Stimulated activated CD8-positive, alpha-beta memory T cell treated with anti-CD3 and anti-CD28 coated beads, Interleukin-7, amount 100 ng/mL, for 1 hour (primary cell): ENCODE measurements around the gene ANOS1.
"Not testable (repeated sequence)": the region's sequence is repeated elsewhere in the genome, so short reads cannot be mapped to it uniquely, and the experiment has no call there.

Source experiments
- DNase-seq, 2 donors: peaks; one replicate each; pipeline ENCODE4 v3.0.0-alpha.2; 2020; ENCODE audit warnings: low read depth in 2 of 2

Gene ANOS1

GRCh38 chrX:8607326-8607725, 124.6 kb downstream of the ANOS1 start:
- DNase-seq = no peak

- DNase-seq = no peak
Observed at GRCh38 chrX:8604131-8604530, 127.8 kb downstream of the ANOS1 start.

- no peak for DNase-seq
Observed at GRCh38 chrX:8591501-8591900, 140.4 kb downstream of the ANOS1 start.

DNA sequence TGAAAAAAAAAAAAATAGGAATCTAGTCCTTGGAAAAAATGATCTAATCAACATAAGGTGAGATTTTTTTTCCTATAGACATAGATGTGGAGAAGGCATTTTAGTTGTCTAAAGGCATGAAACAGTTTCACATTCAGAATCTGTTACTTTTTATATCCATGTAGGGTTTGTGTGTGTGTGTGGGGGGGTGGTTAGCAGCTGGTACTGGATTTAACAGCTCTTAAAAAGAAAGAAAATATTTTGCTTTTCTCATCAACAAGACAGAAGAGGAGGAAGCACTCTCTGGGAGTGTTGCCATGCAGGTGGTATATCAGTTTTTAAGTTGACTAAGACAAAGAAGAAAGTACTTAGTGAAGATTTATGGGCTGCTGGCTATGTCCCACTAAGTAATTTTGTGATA, 145.0 kb downstream of the ANOS1 start:
- DNase-seq = no peak

GRCh38 chrX:8579602-8580001, 152.3 kb downstream of the ANOS1 start:
- DNase-seq = no peak

GRCh38 chrX:8576821-8577220, 155.1 kb downstream of the ANOS1 start:
- no peak for DNase-seq

DNA sequence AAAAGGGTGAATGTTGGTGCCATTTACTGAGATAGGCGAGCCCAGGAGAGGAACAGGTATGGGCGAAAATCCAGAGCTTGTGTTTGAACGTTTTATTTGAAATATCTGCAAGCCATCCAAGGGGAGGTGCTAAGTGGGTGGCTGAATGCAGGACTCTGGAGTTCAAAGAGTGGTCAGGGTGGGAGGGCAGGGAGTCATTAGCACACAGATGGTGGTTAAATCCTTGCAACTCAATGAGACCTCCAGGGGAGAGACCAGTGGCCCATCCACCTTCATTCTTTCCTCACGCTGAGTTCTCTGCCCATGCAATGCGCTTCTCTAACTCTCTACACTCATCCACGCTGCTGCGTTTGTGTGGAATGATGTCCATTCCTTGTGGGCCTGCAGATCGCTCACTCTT, 166.2 kb downstream of the ANOS1 start:
- DNase-seq = no peak

DNA sequence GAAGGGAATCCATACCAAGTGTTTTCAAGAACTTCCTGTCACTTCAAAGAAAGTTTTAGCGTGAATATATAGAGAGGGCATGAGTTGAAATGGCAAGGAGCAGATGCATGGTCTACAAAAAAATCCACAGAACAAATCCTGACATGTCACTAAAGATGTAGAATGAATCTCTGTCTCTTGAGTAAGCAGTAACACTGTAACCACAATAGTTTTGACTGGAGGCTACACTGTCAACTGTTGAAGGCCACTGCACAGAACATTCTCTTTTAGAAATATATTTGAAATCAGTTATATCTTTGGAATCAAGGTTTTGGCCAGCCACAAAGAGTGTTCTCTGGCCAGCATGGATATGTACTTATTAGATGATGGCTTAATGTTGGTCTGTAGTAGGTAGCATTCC, 183.5 kb downstream of the ANOS1 start:
- no peak for DNase-seq

- no peak for DNase-seq
Observed at GRCh38 chrX:8546715-8547114, 185.2 kb downstream of the ANOS1 start.

DNA sequence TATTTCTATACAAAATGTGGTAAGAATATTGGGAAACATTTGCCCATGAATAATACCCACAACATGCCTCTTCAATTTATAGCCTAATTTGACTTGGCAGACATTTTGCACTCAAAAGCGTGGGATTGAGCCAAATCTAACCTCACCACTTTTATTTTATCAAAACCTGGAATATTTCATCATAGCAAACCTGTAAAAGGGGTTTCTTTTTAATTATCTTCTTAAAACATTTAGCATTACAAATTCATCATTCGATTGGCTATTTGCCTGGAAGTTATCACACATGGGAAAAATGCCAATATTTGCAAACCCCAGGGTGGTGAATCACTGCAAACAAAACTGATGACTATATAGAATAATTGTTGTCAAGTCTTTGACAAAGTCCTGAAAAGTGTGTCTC, 211.1 kb downstream of the ANOS1 start:
- no peak for DNase-seq

DNA sequence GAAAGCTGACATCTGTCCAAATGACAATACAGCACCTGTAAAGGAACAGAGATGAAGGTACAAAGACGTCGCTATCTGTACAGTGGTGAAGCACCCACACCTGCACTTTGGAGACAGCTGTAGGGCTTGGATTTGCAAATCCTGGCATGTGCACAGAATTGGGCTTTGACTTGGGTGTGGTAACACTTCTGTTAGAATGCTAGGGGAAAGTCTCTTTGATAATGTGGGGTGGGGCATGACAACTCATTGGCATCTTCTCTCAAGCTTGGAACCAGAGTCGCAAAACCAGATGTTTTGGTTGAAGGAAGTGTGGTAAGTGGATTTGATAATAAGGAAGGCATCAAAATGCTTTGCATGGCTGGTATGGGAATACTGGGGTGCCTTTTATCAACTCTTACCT, 211.8 kb downstream of the ANOS1 start:
- no peak for DNase-seq

DNA sequence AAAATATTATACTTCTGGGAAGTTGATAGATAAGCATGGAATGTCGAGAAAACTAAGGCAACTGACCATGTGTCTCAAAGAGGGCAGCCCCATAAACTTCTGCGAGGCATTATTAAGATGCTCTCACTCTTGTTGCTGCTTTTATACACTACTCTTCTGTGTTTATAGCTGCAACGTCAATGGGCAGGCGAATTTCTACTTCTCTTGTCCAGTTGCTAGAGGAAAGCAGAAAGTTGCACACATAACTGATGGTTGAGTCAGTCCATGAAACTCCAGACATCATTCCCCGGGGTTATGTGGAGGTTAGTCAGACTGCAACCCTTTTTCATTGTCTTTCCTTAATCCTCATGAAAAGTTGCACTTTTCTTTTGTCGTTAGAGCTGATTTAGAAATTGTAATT, 227.5 kb downstream of the ANOS1 start:
- no peak for DNase-seq

DNA sequence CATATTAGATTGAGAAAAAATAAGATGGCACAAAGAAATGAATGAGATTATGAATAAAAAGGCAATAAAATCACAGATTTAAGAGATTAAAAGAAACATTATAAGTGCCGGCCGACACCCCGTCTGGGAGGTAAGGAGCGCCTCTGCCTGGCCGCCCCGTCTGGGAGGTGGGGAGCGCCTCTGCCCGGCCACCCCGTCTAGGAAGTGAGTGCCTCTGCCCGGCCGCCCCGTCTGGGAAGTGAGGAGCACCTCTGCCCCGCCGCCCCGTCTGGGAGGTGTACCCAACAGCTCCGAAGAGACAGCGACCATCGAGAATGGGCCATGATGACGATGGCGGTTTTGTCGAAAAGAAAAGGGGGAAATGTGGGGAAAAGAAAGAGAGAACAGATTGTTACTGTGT, 229.8 kb downstream of the ANOS1 start:
- DNase-seq = not testable (repeated sequence)

DNA sequence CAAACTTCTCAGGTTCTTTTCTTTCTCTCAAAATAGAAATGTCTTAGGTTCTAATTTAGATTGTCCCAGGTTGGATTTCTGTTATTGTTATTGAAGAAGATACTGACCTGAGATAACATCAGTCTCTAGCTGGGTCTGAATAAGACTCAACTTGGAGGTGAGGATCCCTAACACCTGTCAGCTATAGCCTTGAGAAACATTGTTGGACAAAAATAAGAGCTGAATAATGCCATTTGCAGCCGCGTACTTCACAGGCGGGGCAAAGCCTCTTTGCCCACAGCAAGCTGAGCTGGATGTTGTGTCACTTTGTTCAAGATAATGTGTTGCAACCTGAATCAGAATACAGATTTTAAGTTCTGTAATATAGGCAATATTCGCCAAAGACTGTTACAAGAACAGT, 231.7 kb downstream of the ANOS1 start:
- no peak for DNase-seq

GRCh38 chrX:8495036-8495435, 236.9 kb downstream of the ANOS1 start:
- not testable (repeated sequence) for DNase-seq

- DNase-seq = no peak
Observed at GRCh38 chrX:8484360-8484949, 247.5 kb downstream of the ANOS1 start.
